Measurements from ENCODE around the gene CAMLG. TPM values are rescaled to one million over a fixed set of nuclear protein-coding genes. Genes with fewer than 3 reads are reported as not detected.

CAMLG gene
- total and polyA plus RNA-seq, 5 donors: 20.8 to 24.8 (median 23.6) TPM

Other genes starting within 250 kb of the CAMLG start
- gene JADE2, start 212.9 kb upstream of the CAMLG start, total RNA-seq: 10 to 100 TPM; 45.5 to 51.6 (median 48.3) TPM
- gene JADE2, start 212.9 kb upstream of the CAMLG start, polyA plus RNA-seq: 18.6 TPM
- 100 to 1,000 TPM in 1 of 4 donors, 10 to 100 TPM in 3; 78.0 to 114 (median 84.7) TPM for gene SAR1B, start 105.7 kb upstream of the CAMLG start, total RNA-seq
- gene SAR1B, start 105.7 kb upstream of the CAMLG start, polyA plus RNA-seq: 46.1 TPM
- gene SEC24A, start 89.8 kb upstream of the CAMLG start, total RNA-seq: 10 to 100 TPM in 2 of 4 donors, 1 to 10 TPM in 2; 7.6 to 17.5 (median 9.8) TPM
- 3.0 TPM for gene SEC24A, start 89.8 kb upstream of the CAMLG start, polyA plus RNA-seq
- 10 to 100 TPM; 20.6 to 31.1 (median 26.0) TPM for gene DDX46, start 20.2 kb downstream of the CAMLG start, total RNA-seq
- gene DDX46, start 20.2 kb downstream of the CAMLG start, polyA plus RNA-seq: 14.3 TPM
- gene C5orf24, start 107.4 kb downstream of the CAMLG start, total RNA-seq: 10 to 100 TPM; 29.4 to 34.1 (median 31.7) TPM
- 16.4 TPM for gene C5orf24, start 107.4 kb downstream of the CAMLG start, polyA plus RNA-seq
- 10 to 100 TPM; 59.5 to 77.0 (median 70.7) TPM for gene TXNDC15, start 135.8 kb downstream of the CAMLG start, total RNA-seq
- gene TXNDC15, start 135.8 kb downstream of the CAMLG start, polyA plus RNA-seq: 53.8 TPM
- gene PCBD2, start 166.6 kb downstream of the CAMLG start, total RNA-seq: 10 to 100 TPM; 13.6 to 17.5 (median 14.9) TPM
- gene PCBD2, start 166.6 kb downstream of the CAMLG start, polyA plus RNA-seq: 11.7 TPM
- under 1 TPM; 0.25 to 0.59 (median 0.54) TPM for gene CATSPER3, start 229.4 kb downstream of the CAMLG start, total RNA-seq
- gene CATSPER3, start 229.4 kb downstream of the CAMLG start, polyA plus RNA-seq: 0.48 TPM

Measured in right cardiac atrium (tissue), 5 donors.